ENCODE results near the gene KIF5B.

Gene KIF5B

DNA sequence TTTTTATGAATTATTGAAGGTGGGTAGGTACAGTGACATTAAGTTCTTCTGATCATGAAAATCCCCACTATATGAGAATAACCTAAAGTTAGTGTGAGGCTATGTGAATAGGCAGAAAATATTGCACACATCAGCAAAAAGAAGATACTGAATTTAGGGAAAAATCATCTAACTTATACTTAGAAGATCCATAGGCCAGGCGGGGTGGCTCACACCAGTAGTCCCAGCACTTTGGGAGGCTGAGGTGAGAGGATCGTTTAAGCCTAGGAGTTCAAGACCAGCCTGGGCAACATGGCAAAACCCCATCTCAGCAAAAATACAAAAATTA lies 78.1 kb downstream of the KIF5B start:
- no peaks in the 10 kb centered on the region; the same call in 1 of the 2 replicates for H3K9me3 ChIP-seq (ENCODE audit: insufficient read depth, low read depth, low read length)
- no peaks in the 10 kb centered on the region for H3K27me3 ChIP-seq (ENCODE audit: insufficient read depth, low read length, poor library complexity, severe bottlenecking)
- TF ChIP-seq EZH2phosphoT487 (IDR thresholded peaks at IDR 0.05; ENCODE audit: borderline replicate concordance) = no peak
- TF ChIP-seq, protein P1, sequence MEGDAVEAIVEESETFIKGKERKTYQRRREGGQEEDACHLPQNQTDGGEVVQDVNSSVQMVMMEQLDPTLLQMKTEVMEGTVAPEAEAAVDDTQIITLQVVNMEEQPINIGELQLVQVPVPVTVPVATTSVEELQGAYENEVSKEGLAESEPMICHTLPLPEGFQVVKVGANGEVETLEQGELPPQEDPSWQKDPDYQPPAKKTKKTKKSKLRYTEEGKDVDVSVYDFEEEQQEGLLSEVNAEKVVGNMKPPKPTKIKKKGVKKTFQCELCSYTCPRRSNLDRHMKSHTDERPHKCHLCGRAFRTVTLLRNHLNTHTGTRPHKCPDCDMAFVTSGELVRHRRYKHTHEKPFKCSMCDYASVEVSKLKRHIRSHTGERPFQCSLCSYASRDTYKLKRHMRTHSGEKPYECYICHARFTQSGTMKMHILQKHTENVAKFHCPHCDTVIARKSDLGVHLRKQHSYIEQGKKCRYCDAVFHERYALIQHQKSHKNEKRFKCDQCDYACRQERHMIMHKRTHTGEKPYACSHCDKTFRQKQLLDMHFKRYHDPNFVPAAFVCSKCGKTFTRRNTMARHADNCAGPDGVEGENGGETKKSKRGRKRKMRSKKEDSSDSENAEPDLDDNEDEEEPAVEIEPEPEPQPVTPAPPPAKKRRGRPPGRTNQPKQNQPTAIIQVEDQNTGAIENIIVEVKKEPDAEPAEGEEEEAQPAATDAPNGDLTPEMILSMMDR (conservative IDR thresholded peaks at IDR 0.05; ENCODE audit: low read length) = no peak
- H3F3A ChIP-seq (ENCODE audit: low read depth) = no peaks in the 10 kb centered on the region
- no peaks in the 10 kb centered on the region for H3K9me2 ChIP-seq (replicated peaks; ENCODE audit: low read depth, low read length)
- H3K9ac ChIP-seq (ENCODE audit: low read depth, low read length, poor library complexity, severe bottlenecking) = no peak overlapping the region
- H3K79me2 ChIP-seq (ENCODE audit: insufficient read depth, low read length) = no peaks in the 10 kb centered on the region
- H2AFZ ChIP-seq (ENCODE audit: low read length) = no peak overlapping the region
- no peaks in the 10 kb centered on the region for H4K20me1 ChIP-seq (ENCODE audit: insufficient read depth, low read length, poor library complexity, severe bottlenecking)
- H3K36me3 ChIP-seq (ENCODE audit: insufficient read depth, low read length) = no peaks in the 10 kb centered on the region
- peak overlapping the region; percentile 56 for H3K4me2 ChIP-seq (ENCODE audit: low read depth, low read length, poor library complexity, severe bottlenecking)
- peaks cover 19% of the 10 kb centered on the region for H3K4me1 ChIP-seq (ENCODE audit: insufficient read depth, low read length, poor library complexity, severe bottlenecking)
- no peak overlapping the region for H3K4me3 ChIP-seq (ENCODE audit: low read length, poor library complexity, severe bottlenecking)

DNA sequence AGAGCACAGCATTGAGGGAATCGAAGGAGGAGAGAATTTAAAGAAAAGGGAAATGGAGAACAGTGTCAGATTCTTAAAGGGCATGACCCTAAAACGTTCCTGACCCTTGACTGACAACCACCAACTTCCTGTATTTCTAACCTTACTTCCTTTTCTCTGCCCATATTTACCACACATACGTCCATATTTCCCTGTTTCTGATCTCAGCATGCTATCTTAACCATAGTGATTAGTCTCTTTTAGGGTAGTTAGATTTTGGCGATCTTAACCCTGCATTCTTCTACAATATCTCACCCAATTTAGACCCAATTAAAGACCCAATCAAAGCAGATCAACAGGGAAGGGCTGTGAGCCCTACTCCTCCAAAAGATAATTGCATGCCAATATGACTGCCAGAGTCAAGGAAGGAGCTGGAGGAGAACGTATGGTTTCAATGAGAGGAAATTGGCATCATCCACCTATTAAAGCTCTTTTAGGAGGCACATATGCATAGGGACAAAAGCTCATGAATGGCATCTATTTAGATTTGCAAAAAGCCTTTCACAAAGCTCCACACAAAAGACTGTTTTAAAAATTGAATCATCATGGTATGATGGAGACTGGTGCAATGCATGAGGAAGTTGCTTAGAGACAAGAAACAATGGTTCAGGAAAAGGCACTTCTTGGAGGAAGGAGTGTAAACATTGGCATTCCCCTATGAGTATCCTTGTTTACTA lies 78.6 kb downstream of the KIF5B start:
- no peaks in the 10 kb centered on the region for H3K9me2 ChIP-seq (replicated peaks; ENCODE audit: low read depth, low read length)
- H4K20me1 ChIP-seq (ENCODE audit: insufficient read depth, low read length, poor library complexity, severe bottlenecking) = no peaks in the 10 kb centered on the region
- peak overlapping the region; percentile 29 for H3K4me3 ChIP-seq (ENCODE audit: low read length, poor library complexity, severe bottlenecking)
- H3K4me2 ChIP-seq (ENCODE audit: low read depth, low read length, poor library complexity, severe bottlenecking) = peak overlapping the region; percentile 56
- peaks cover 19% of the 10 kb centered on the region for H3K4me1 ChIP-seq (ENCODE audit: insufficient read depth, low read length, poor library complexity, severe bottlenecking)
- H3K36me3 ChIP-seq (ENCODE audit: insufficient read depth, low read length) = no peaks in the 10 kb centered on the region
- TF ChIP-seq, protein P1 (conservative IDR thresholded peaks at IDR 0.05; ENCODE audit: low read length) = no peak
- TF ChIP-seq EZH2phosphoT487 (IDR thresholded peaks at IDR 0.05; ENCODE audit: borderline replicate concordance) = no peak
- no peaks in the 10 kb centered on the region; the same call in 1 of the 2 replicates for H3K9me3 ChIP-seq (ENCODE audit: insufficient read depth, low read depth, low read length)
- no peaks in the 10 kb centered on the region for H3F3A ChIP-seq (ENCODE audit: low read depth)
- H3K27me3 ChIP-seq (ENCODE audit: insufficient read depth, low read length, poor library complexity, severe bottlenecking) = no peaks in the 10 kb centered on the region
- no peaks in the 10 kb centered on the region for H3K79me2 ChIP-seq (ENCODE audit: insufficient read depth, low read length)
- no peak overlapping the region for H2AFZ ChIP-seq (ENCODE audit: low read length)
- no peak overlapping the region for H3K9ac ChIP-seq (ENCODE audit: low read depth, low read length, poor library complexity, severe bottlenecking)

DNA sequence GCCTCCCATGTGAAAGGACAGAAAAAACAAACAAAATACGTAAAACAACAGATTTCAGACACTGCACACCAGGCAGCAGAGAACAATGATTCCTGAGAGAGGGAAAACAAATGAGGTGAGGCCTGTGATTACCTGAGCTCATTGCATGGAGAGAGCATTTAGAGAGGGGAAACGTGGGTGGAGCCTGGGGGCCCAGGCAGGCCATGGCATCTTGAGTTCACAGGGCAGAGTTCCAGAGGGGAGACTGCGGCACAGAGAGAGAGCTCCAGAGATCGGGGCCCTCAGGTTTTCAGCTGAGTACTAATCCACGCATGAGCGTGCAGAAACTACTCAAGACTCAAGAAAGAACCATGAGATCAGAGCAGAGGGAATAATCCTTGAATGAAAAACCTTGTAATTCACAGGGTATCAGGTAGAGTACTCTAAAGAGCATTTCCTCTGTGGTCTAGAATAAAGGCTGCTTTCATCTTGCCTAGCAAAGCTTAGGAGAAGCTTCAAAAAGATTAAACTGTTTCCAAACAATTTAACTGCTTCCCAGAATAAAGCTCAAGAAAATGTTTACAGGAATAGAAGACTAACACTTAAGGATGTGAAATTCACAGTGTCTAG lies 81.0 kb downstream of the KIF5B start:
- no peaks in the 10 kb centered on the region for H3K27me3 ChIP-seq (ENCODE audit: insufficient read depth, low read length, poor library complexity, severe bottlenecking)
- no peaks in the 10 kb centered on the region for H4K20me1 ChIP-seq (ENCODE audit: insufficient read depth, low read length, poor library complexity, severe bottlenecking)
- no peak overlapping the region for H2AFZ ChIP-seq (ENCODE audit: low read length)
- H3K9ac ChIP-seq (ENCODE audit: low read depth, low read length, poor library complexity, severe bottlenecking) = no peak overlapping the region
- H3K36me3 ChIP-seq (ENCODE audit: insufficient read depth, low read length) = no peaks in the 10 kb centered on the region
- no peak overlapping the region for H3K4me3 ChIP-seq (ENCODE audit: low read length, poor library complexity, severe bottlenecking)
- H3K4me2 ChIP-seq (ENCODE audit: low read depth, low read length, poor library complexity, severe bottlenecking) = no peak overlapping the region
- no peaks in the 10 kb centered on the region for H3K9me2 ChIP-seq (replicated peaks; ENCODE audit: low read depth, low read length)
- no peaks in the 10 kb centered on the region for H3K9me3 ChIP-seq (ENCODE audit: insufficient read depth, low read depth, low read length)
- TF ChIP-seq, protein P1 (conservative IDR thresholded peaks at IDR 0.05; ENCODE audit: low read length) = no peak
- no peak for TF ChIP-seq EZH2phosphoT487 (IDR thresholded peaks at IDR 0.05; ENCODE audit: borderline replicate concordance)
- no peaks in the 10 kb centered on the region for H3F3A ChIP-seq (ENCODE audit: low read depth)
- peaks cover 19% of the 10 kb centered on the region for H3K4me1 ChIP-seq (ENCODE audit: insufficient read depth, low read length, poor library complexity, severe bottlenecking)
- no peaks in the 10 kb centered on the region for H3K79me2 ChIP-seq (ENCODE audit: insufficient read depth, low read length)
